C4-2B (cell line): ENCODE data around the gene POLR1A.

ENCODE experiments used
- CTCF ChIP-seq: fragments of 450-650 bp; conservative IDR thresholded peaks from 2 replicates; pipeline ENCODE4 v1.5.1; 2017; ENCODE audit warnings: mild to moderate bottlenecking
- ZFX ChIP-seq: fragments of 450-650 bp; IDR thresholded peaks from 2 replicates; pipeline ENCODE4 v1.6.1; 2017

- TF ChIP-seq CTCF, result no peak
- TF ChIP-seq ZFX, result no peak
Measured at GRCh38 chr2:86081724-86082123, 24.0 kb downstream of the POLR1A start.
